ENCODE results near the gene TMEM134. TPM values are rescaled to one million over a fixed set of nuclear protein-coding genes. Genes with fewer than 3 reads are reported as not detected.

Gene TMEM134
- total and polyA plus RNA-seq, 7 donors: 54.6 to 137 (median 96.1) TPM

DNA sequence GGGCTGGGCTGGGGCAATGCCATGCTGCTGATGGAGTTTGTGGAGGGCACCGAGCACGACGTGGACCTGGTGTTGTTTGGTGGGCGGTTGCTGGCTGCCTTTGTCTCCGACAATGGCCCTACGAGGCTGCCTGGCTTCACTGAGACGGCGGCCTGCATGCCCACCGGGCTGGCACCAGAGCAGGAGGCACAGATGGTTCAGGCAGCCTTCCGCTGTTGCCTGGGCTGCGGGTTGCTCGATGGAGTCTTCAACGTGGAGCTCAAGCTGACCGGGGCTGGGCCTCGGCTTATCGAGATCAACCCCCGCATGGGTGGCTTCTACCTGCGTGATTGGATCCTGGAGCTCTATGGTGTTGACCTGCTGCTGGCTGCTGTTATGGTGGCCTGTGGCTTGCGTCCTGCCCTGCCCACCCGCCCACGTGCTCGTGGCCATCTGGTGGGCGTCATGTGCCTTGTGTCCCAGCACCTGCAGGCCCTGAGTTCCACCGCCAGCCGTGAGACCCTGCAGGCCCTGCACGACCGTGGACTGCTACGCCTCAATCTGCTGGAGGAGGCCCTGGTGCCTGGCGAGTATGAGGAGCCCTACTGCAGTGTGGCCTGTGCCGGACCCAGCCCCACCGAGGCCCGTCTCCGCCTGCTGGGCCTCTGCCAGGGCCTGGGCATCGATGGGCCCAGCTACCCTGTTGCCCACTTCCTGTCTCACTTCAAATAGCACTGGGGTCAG is 45.0 kb downstream of the TMEM134 start:
- DNase-seq: no peak
- no peaks in the 10 kb centered on the region for H3K36me3 ChIP-seq
- H3K9me3 ChIP-seq: no peaks in the 10 kb centered on the region
- WGBS, 2 donors: 88 to 91% methylated on average over 34 of the region's 34 CpGs
- TF ChIP-seq POLR2A (IDR thresholded peaks at IDR 0.05) (no peak), EP300 (IDR thresholded peaks at IDR 0.05) (no peak), POLR2AphosphoS5 (IDR thresholded peaks at IDR 0.05) (no peak)
- TF ChIP-seq, protein P1, sequence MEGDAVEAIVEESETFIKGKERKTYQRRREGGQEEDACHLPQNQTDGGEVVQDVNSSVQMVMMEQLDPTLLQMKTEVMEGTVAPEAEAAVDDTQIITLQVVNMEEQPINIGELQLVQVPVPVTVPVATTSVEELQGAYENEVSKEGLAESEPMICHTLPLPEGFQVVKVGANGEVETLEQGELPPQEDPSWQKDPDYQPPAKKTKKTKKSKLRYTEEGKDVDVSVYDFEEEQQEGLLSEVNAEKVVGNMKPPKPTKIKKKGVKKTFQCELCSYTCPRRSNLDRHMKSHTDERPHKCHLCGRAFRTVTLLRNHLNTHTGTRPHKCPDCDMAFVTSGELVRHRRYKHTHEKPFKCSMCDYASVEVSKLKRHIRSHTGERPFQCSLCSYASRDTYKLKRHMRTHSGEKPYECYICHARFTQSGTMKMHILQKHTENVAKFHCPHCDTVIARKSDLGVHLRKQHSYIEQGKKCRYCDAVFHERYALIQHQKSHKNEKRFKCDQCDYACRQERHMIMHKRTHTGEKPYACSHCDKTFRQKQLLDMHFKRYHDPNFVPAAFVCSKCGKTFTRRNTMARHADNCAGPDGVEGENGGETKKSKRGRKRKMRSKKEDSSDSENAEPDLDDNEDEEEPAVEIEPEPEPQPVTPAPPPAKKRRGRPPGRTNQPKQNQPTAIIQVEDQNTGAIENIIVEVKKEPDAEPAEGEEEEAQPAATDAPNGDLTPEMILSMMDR (IDR thresholded peaks at IDR 0.05): no peak
- no peak overlapping the region for H3K4me3 ChIP-seq
- H3K27ac ChIP-seq: no peak overlapping the region
- H3K4me1 ChIP-seq: peaks cover 0 to 29% (median 28%) of the 10 kb centered on the region in 4 donors
- no peaks in the 10 kb centered on the region for H3K27me3 ChIP-seq
- intact Hi-C loops (cut with DNase I): no loop called here

DNA sequence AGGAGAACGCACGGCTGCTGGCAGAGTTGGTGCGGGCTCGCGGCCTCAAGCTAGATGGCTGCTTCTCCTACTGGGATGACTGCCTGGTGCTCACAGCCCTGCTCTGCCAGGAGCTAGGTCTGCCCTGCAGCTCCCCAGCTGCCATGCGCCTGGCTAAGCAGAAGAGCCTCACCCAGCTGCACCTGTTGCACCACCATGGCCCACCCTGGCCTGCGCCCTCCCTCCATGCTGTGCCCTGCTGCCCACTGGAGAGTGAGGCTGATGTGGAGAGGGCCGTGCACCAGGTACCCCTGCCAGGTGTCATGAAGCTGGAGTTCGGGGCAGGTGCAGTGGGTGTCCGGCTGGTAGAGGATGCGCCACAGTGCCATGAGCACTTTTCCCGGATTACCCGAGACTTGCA is 45.6 kb downstream of the TMEM134 start:
- TF ChIP-seq EP300 (IDR thresholded peaks at IDR 0.05): no peak
- no peak for TF ChIP-seq POLR2A (IDR thresholded peaks at IDR 0.05)
- TF ChIP-seq, protein P1 (IDR thresholded peaks at IDR 0.05): no peak
- TF ChIP-seq POLR2AphosphoS5 (IDR thresholded peaks at IDR 0.05): no peak
- no peak for DNase-seq
- no peaks in the 10 kb centered on the region for H3K27me3 ChIP-seq
- H3K27ac ChIP-seq: no peak overlapping the region
- intact Hi-C loops (cut with DNase I): no loop called here
- peaks cover 0 to 30% (median 24%) of the 10 kb centered on the region in 4 donors for H3K4me1 ChIP-seq
- 94 to 95% methylated on average over 13 of the region's 13 CpGs for WGBS, 2 donors
- H3K9me3 ChIP-seq: no peaks in the 10 kb centered on the region
- H3K4me3 ChIP-seq: no peak overlapping the region
- H3K36me3 ChIP-seq: no peaks in the 10 kb centered on the region

DNA sequence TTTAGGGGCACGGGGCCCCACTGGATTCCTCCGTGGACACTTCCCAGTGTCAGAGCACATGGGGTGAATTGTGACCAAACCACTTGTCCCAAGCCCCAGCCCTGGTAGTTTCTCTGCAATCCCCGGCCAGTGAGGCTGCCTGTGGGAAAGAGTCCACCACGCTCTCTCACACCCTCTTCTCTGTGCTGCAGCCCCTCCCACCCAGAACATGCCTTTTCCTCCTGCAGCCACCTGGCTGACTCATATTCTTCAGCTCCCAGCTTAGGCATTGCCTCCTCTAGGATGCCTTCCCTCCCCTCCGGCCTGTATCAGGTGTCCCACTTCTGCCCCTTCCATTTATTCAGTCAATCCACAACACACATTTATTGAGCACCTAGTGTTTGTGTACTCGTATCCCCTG is 46.2 kb downstream of the TMEM134 start:
- no peak for TF ChIP-seq POLR2A (IDR thresholded peaks at IDR 0.05)
- intact Hi-C loops (cut with DNase I): no loop called here

DNA sequence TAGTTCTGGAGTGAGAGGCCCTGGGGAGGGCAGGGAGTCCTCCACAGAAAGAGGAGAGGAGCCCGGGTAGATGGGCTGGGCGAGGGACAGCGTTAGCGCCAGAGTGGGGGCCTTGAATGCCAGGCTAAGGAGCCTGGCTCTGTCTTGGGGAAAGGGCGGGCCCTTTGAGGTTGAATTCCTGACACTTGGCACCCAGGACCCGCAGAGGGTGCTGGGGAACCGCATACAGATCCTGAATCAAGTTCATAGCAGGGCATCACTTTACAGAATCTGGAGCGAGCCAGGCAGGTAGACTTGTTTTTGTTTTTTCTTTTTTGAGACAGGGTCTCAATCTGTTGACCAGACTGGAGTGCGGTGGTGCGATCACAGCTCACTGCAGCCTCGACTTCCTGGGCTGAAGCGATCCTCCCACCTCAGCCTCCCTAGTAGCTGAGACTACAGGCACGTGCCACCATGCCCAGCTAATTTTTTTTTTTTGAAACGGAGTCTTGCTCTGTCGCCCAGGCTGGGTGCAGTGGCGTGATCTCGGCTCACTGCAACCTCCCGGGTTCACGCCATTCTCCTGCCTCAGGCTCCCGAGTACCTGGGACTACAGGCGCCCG is 47.5 kb downstream of the TMEM134 start:
- WGBS, 2 donors: 55 to 77% methylated on average over 22 of the region's 22 CpGs

More for the DNA sequence above, 46.2 kb downstream of the TMEM134 start:
- peaks cover 0 to 30% (median 23%) of the 10 kb centered on the region in 4 donors for H3K4me1 ChIP-seq
- H3K9me3 ChIP-seq: no peaks in the 10 kb centered on the region
- WGBS, 2 donors: 54 to 64% methylated on average over 6 of the region's 6 CpGs
- H3K36me3 ChIP-seq: no peaks in the 10 kb centered on the region
- no peak overlapping the region for H3K27ac ChIP-seq
- no peak for DNase-seq
- no peaks in the 10 kb centered on the region for H3K27me3 ChIP-seq
- no peak overlapping the region for H3K4me3 ChIP-seq

More for the DNA sequence above, 47.5 kb downstream of the TMEM134 start:
- Histone ChIP-seq H3K4me3 (peak overlapping the region; percentile 31 to 87 (median 71)), H3K27ac (peak overlapping the region; percentile 88 to 99 (median 92)), H3K27me3 (no peaks in the 10 kb centered on the region), H3K4me1 (peaks cover 0 to 31% (median 20%) of the 10 kb centered on the region in 4 donors), H3K9me3 (no peaks in the 10 kb centered on the region), H3K36me3 (no peaks in the 10 kb centered on the region)
- no peak for DNase-seq
- intact Hi-C loops (cut with DNase I): loop anchor here (2.0 kb wide), 1 partner anchor 19 kb away; no protein-coding TSS in a partner anchor
- no peak for TF ChIP-seq EP300 (IDR thresholded peaks at IDR 0.05)
- TF ChIP-seq POLR2AphosphoS5 (IDR thresholded peaks at IDR 0.05): no peak
- TF ChIP-seq, protein P1 (IDR thresholded peaks at IDR 0.05): no peak
- no peak for TF ChIP-seq POLR2A (IDR thresholded peaks at IDR 0.05)

All from sigmoid colon (tissue), 7 donors.